H1 (cell line): ENCODE data around the gene LRBA. TPM values are rescaled to one million over a fixed set of nuclear protein-coding genes. Genes with fewer than 3 reads are reported as not detected.

ENCODE experiments used
- CTCF ChIA-PET: fragments of 300-600 bp; sonication (Branson Sonifier 250); formaldehyde crosslinking; loops from one replicate; lab custom pipeline; 2021; ENCODE audit not compliant: partially characterized antibody; lab: Charles Lee
- POLR2A ChIA-PET: fragments of 300-600 bp; sonication (Branson Sonifier 250); formaldehyde crosslinking; loops from one replicate; lab custom pipeline; 2021; ENCODE audit warnings: inconsistent platforms; ENCODE audit not compliant: partially characterized antibody; lab: Charles Lee
- DNase-seq, 2 experiments: peaks; one replicate each; pipeline versions ENCODE4 v3.0.0 to v3.0.0-alpha.2; 2010 to 2022; ENCODE audit warnings: low spot score in 2 of 2, low read depth in 1 of 2, mixed read lengths in 1 of 2
- FAIRE-seq: peaks from 2 replicates; lab custom pipeline; 2011; peaks lifted over from hg19 to GRCh38; lab: Jason Lieb, UNC
- H2AFZ ChIP-seq: 2 replicates; pipeline ENCODE4 v1.8.1; 2012; ENCODE audit warnings: low read length, inconsistent platforms
- H2AK5ac ChIP-seq: 2 replicates; pipeline ENCODE4 v1.6.1; 2013; ENCODE audit warnings: low read depth, low read length
- H2BK120ac ChIP-seq: replicated peaks from 2 replicates; pipeline ENCODE3; 2013; ENCODE audit warnings: low read depth, low read length, inconsistent platforms
- H2BK12ac ChIP-seq: 2 replicates; pipeline ENCODE4 v1.6.1; 2013; ENCODE audit warnings: low read depth, low read length
- H2BK15ac ChIP-seq: 2 replicates; pipeline ENCODE4 v1.6.1; 2013; ENCODE audit warnings: low read length
- H2BK20ac ChIP-seq: 2 replicates; pipeline ENCODE4 v1.6.1; 2013; ENCODE audit warnings: low read length
- H2BK5ac ChIP-seq: 2 replicates; pipeline ENCODE4 v1.6.1; 2013; ENCODE audit warnings: low read depth, low read length
- H3K14ac ChIP-seq: 2 replicates; pipeline ENCODE4 v1.6.1; 2013; ENCODE audit warnings: inconsistent platforms; ENCODE audit not compliant: insufficient read length
- H3K18ac ChIP-seq: 2 replicates; pipeline ENCODE4 v1.6.1; 2013; ENCODE audit warnings: low read length; ENCODE audit errors: extremely low read depth
- H3K23ac ChIP-seq: 2 replicates; pipeline ENCODE4 v1.6.1; 2013; ENCODE audit warnings: inconsistent platforms; ENCODE audit not compliant: insufficient read length
- H3K23me2 ChIP-seq: 2 replicates; pipeline ENCODE4 v1.6.1; 2013; ENCODE audit warnings: low read depth, low read length
- H3K27ac ChIP-seq: 2 replicates; pipeline ENCODE4 v1.6.1; 2011; ENCODE audit warnings: low read depth, low read length, inconsistent platforms
- H3K27me3 ChIP-seq, 4 experiments: replicated peaks in 1 of 4; 1 replicate in 1 of 4; 2 replicates in 3 of 4; pipeline versions ENCODE4 v1.6.1 to v1.8.1; 2011 to 2013; ENCODE audit warnings: low read length in 3 of 4, mild to moderate bottlenecking in 3 of 4, inconsistent platforms in 2 of 4, mixed read lengths in 2 of 4, moderate library complexity in 1 of 4; ENCODE audit not compliant: control insufficient read depth in 3 of 4, insufficient read depth in 3 of 4; ENCODE audit errors: extremely low read depth in 1 of 4
- H3K36me3 ChIP-seq, 4 experiments: 2 replicates each; pipeline versions ENCODE4 v1.6.1 to v1.8.1; 2011 to 2013; ENCODE audit warnings: mild to moderate bottlenecking in 4 of 4, low read length in 3 of 4, moderate library complexity in 2 of 4, control low read depth in 1 of 4, inconsistent platforms in 1 of 4; ENCODE audit not compliant: insufficient read depth in 4 of 4, control insufficient read depth in 2 of 4
- H3K4ac ChIP-seq: replicated peaks from 2 replicates; pipeline ENCODE3; 2013; ENCODE audit warnings: low read length, low read depth, mixed read lengths, inconsistent platforms; ENCODE audit not compliant: insufficient read length
- H3K4me1 ChIP-seq, 4 experiments: replicated peaks in 1 of 4; 1 replicate in 1 of 4; 2 replicates in 3 of 4; pipeline versions ENCODE4 v1.6.1 to v1.8.1; 2011 to 2013; ENCODE audit warnings: low read length in 3 of 4, inconsistent platforms in 2 of 4, mixed read lengths in 1 of 4; ENCODE audit not compliant: insufficient read depth in 4 of 4, control insufficient read depth in 3 of 4
- H3K4me2 ChIP-seq, 2 experiments: 2 replicates each; pipeline versions ENCODE4 v1.6.1 to v1.8.1; 2011 to 2013; ENCODE audit warnings: low read depth in 2 of 2, low read length in 2 of 2, control low read depth in 1 of 2, inconsistent platforms in 1 of 2, mild to moderate bottlenecking in 1 of 2; ENCODE audit not compliant: insufficient read depth in 1 of 2
- H3K4me3 ChIP-seq, 4 experiments: fragments of 200-600, 300-600 bp in 1 of 4; sonication (generic), shearing (Covaris generic), sonication (Bioruptor Twin) in 1 of 4; 2 replicates each; pipeline versions ENCODE4 v1.5.1 to v1.8.1; 2011 to 2016; ENCODE audit warnings: low read length in 4 of 4, low read depth in 3 of 4, control low read depth in 2 of 4, inconsistent platforms in 2 of 4, mild to moderate bottlenecking in 2 of 4, mixed read lengths in 1 of 4, moderate library complexity in 1 of 4; ENCODE audit not compliant: insufficient read depth in 2 of 4; ENCODE audit errors: extremely low read depth in 1 of 4
- H3K56ac ChIP-seq: replicated peaks from 2 replicates; pipeline ENCODE3; 2013; ENCODE audit warnings: low read depth, mild to moderate bottlenecking, mixed read lengths, low read length, inconsistent platforms; ENCODE audit not compliant: insufficient read length
- H3K79me1 ChIP-seq: 2 replicates; pipeline ENCODE4 v1.6.1; 2013; ENCODE audit warnings: low read depth, low read length, control low read depth
- H3K79me2 ChIP-seq, 2 experiments: 2 replicates each; pipeline versions ENCODE4 v1.6.1 to v1.8.1; 2012 to 2013; ENCODE audit warnings: low read length in 2 of 2, mild to moderate bottlenecking in 2 of 2, inconsistent platforms in 1 of 2; ENCODE audit not compliant: insufficient read depth in 2 of 2, control insufficient read depth in 1 of 2
- H3K9ac ChIP-seq, 4 experiments: replicated peaks in 1 of 4; 1 replicate in 1 of 4; 2 replicates in 3 of 4; pipeline versions ENCODE4 v1.6.1 to v1.8.1; 2011 to 2013; ENCODE audit warnings: low read depth in 3 of 4, low read length in 3 of 4, control low read depth in 2 of 4, mild to moderate bottlenecking in 2 of 4, moderate library complexity in 2 of 4, inconsistent platforms in 1 of 4; ENCODE audit errors: extremely low read depth in 1 of 4
- H3K9me3 ChIP-seq, 2 experiments: 2 replicates each; pipeline versions ENCODE4 v1.6.1 to v1.8.1; 2012 to 2013; ENCODE audit warnings: mild to moderate bottlenecking in 2 of 2, moderate library complexity in 2 of 2, control low read depth in 1 of 2, inconsistent platforms in 1 of 2, low read depth in 1 of 2, low read length in 1 of 2, mixed read lengths in 1 of 2; ENCODE audit not compliant: insufficient read depth in 2 of 2
- H4K20me1 ChIP-seq, 2 experiments: replicated peaks in 1 of 2; 2 replicates each; pipeline versions ENCODE3 to v1.8.1; 2011 to 2013; ENCODE audit warnings: inconsistent platforms in 2 of 2, low read length in 2 of 2, mild to moderate bottlenecking in 1 of 2; ENCODE audit not compliant: insufficient read depth in 2 of 2, control insufficient read depth in 1 of 2
- H4K5ac ChIP-seq: 2 replicates; pipeline ENCODE4 v1.6.1; 2013; ENCODE audit warnings: low read length, low read depth, mixed read lengths, inconsistent platforms; ENCODE audit not compliant: insufficient read length
- H4K8ac ChIP-seq: 2 replicates; pipeline ENCODE4 v1.8.0; 2013; ENCODE audit warnings: mild to moderate bottlenecking, moderate library complexity, low read length, inconsistent platforms; ENCODE audit not compliant: insufficient read depth; ENCODE audit errors: extremely low read depth
- H4K91ac ChIP-seq: replicated peaks from 2 replicates; pipeline ENCODE3; 2013; ENCODE audit warnings: low read length, mixed read lengths, inconsistent platforms; ENCODE audit not compliant: insufficient read length
- EGR1 ChIP-seq: IDR thresholded peaks from 2 replicates; pipeline ENCODE4 v1.6.1; 2011; ENCODE audit warnings: low read depth, low read length, borderline replicate concordance
- HDAC6 ChIP-seq: IDR thresholded peaks from one replicate; pipeline ENCODE4 v1.7.1; 2012; ENCODE audit warnings: low read depth, mild to moderate bottlenecking, inconsistent platforms, low read length, moderate library complexity
- POU5F1 ChIP-seq: IDR thresholded peaks from 2 replicates; pipeline ENCODE4 v1.6.1; 2011; ENCODE audit warnings: low read depth, mild to moderate bottlenecking, low read length, moderate library complexity
- RBBP5 ChIP-seq: IDR thresholded peaks from 2 replicates; pipeline ENCODE4 v1.7.1; 2012; ENCODE audit warnings: low read depth, mild to moderate bottlenecking, inconsistent platforms, low read length, moderate library complexity, borderline replicate concordance
- SIRT6 ChIP-seq: IDR thresholded peaks from one replicate; pipeline ENCODE4 v1.7.1; 2012; ENCODE audit warnings: low read length, inconsistent platforms
- WGBS, 2 experiments: shearing (Covaris generic) in 1 of 2; methylation state at CpG; one replicate each; pipeline versions ENCODE4 v1.1.6 to v1.1.7; 2013 to 2015; ENCODE audit warnings: low lambda C conversion rate in 2 of 2, mixed read lengths in 2 of 2, inconsistent platforms in 1 of 2, low coverage in 1 of 2, missing lambda C conversion rate in 1 of 2; ENCODE audit not compliant: insufficient replicate concordance in 2 of 2, insufficient coverage in 1 of 2, insufficient read length in 1 of 2; ENCODE audit errors: extremely low coverage in 1 of 2, missing lambda C conversion rate in 1 of 2; 5-methylcytosine and 5-hydroxymethylcytosine counted together
- polyA plus RNA-seq, 7 experiments: library from polyadenylated mRNA; depleted of rRNA in 3 of 7; stranded (reverse) in 5 of 7; unstranded in 2 of 7; fragments of >200 nt in 5 of 7; fragments of 200-250 nt in 2 of 7; gene quantifications; 1 replicate in 5 of 7; 2 replicates in 1 of 7; 4 replicates in 1 of 7; pipeline versions ENCODE4 v1.2.1 to v1.2.3, GENCODE V29; 2011 to 2013; ENCODE audit warnings: missing spikeins in 2 of 7, mixed read lengths in 2 of 7
- total RNA-seq: library from RNA; stranded (reverse); fragmentation: NEBNext Ultra II Directional; extraction: Animal tissue kit (Norgen Biotek cat#: 25700); gene quantifications from 2 replicates; pipeline ENCODE4 v1.2.1, GENCODE V29; 2021

Gene LRBA
- total and polyA plus RNA-seq, 2 of the 8 experiments (the other 6 are each of a cell fraction or from before 2014, with no cell fraction given), result 54.6 to 83.2 TPM

DNA sequence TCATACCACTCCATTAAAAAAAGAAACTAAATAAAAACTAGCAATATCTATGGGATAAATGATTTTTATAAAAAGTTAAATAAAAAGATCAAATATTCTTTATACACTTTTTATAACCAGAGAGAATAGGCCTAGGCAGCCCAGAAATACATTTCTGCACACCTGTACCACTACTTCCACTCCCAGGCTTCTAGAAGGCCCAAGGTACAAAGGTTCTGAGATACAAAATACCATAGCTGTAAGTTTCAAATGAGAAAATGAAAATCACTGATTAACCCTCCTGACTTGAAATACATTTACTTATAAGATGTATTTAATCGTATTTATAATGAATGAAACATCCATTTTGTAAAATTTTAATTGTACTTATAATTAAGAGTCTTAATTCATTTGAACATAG lies 659.7 kb downstream of the LRBA start:
- Histone ChIP-seq H4K20me1 (no peaks in the 10 kb centered on the region), H3K27me3 (no peaks in the 10 kb centered on the region), H4K8ac (no peak overlapping the region), H3K23me2 (no peaks in the 10 kb centered on the region), H3K4me3 (no peak overlapping the region), H2BK120ac (no peak overlapping the region), H3K27ac (no peak overlapping the region), H3K9me3 (no peaks in the 10 kb centered on the region), H3K18ac (no peak overlapping the region), H3K79me1 (no peaks in the 10 kb centered on the region), H4K5ac (no peak overlapping the region), H3K4me2 (no peak overlapping the region), H4K91ac (no peak overlapping the region), H3K9ac (no peak overlapping the region), H3K36me3 (no peaks in the 10 kb centered on the region), H3K79me2 (no peaks in the 10 kb centered on the region), H3K14ac (no peak overlapping the region), H2BK15ac (no peak overlapping the region), H3K56ac (no peak overlapping the region), H3K23ac (no peak overlapping the region), H2AFZ (no peak overlapping the region), H2BK20ac (no peak overlapping the region), H2BK5ac (no peak overlapping the region), H3K4ac (no peak overlapping the region), H2BK12ac (no peak overlapping the region), H2AK5ac (no peak overlapping the region), H3K4me1 (no peaks in the 10 kb centered on the region)
- POLR2A ChIA-PET, result no interaction called here
- 88% methylated on average over 1 of the region's 1 CpG; no CpG with 5 or more reads in 1 of the 2 experiments for WGBS, 2 experiments
- no peak for FAIRE-seq
- CTCF ChIA-PET, result no interaction called here
- no peak for DNase-seq
- TF ChIP-seq SIRT6 (no peak), RBBP5 (no peak), EGR1 (no peak), POU5F1 (no peak), HDAC6 (no peak)
